Left lung (tissue), 10 donors: Measurements from ENCODE around the gene AAGAB. TPM values are rescaled to one million over a fixed set of nuclear protein-coding genes. Genes with fewer than 3 reads are reported as not detected.

ENCODE experiments used
- ATAC-seq: fragments of 200-7000 bp; cut with Tn5 transposase; one replicate; pipeline ENCODE4 v1.9.1; 2020; ENCODE audit warnings: moderate library complexity
- DNase-seq, 4 donors: peaks; one replicate each; pipeline ENCODE4 v3.0.0-alpha.2; 2013 to 2020
- H3K27ac ChIP-seq, 2 donors: fragments of 200-600 bp; sonication (generic) in 1 of 2; one replicate each; pipeline versions ENCODE4 v1.5.0 to v1.8.0; 2020 to 2021
- H3K27me3 ChIP-seq, 2 donors: fragments of 200-600 bp; sonication (generic) in 1 of 2; one replicate each; pipeline versions ENCODE4 v1.5.0 to v1.8.0; 2020 to 2021
- H3K36me3 ChIP-seq, 2 donors: fragments of 200-600 bp; sonication (generic) in 1 of 2; one replicate each; pipeline versions ENCODE4 v1.5.0 to v1.8.0; 2020 to 2021
- H3K4me1 ChIP-seq, 2 donors: fragments of 200-600 bp; one replicate each; pipeline ENCODE4 v1.8.0; 2021
- H3K4me3 ChIP-seq, 2 donors: fragments of 200-600 bp; sonication (generic) in 1 of 2; one replicate each; pipeline versions ENCODE4 v1.5.0 to v1.8.0; 2020 to 2021; ENCODE audit warnings: mild to moderate bottlenecking in 1 of 2
- H3K9me3 ChIP-seq, 2 donors: fragments of 200-600 bp; sonication (generic) in 1 of 2; one replicate each; pipeline versions ENCODE4 v1.5.0 to v1.8.0; 2020 to 2021
- CTCF ChIP-seq, 2 donors: fragments of 200-600 bp; sonication (generic) in 1 of 2; IDR thresholded peaks; one replicate each; pipeline versions ENCODE4 v1.5.0 to v1.8.0; 2021; ENCODE audit warnings: antibody characterized with exemption in 2 of 2
- intact Hi-C, 2 donors: fragments of 100-400 bp; cut with DNase I; formaldehyde crosslinking; loops; one replicate each; pipeline versions ENCODE4 v1.11.2 to v1.14.2; 2022
- polyA plus RNA-seq, 6 donors: library from polyadenylated mRNA; unstranded; fragments of 120-200 nt; gene quantifications; one replicate each; pipeline ENCODE4 v1.2.1, GENCODE V29; 2013; ENCODE audit not compliant: insufficient read length in 6 of 6
- total RNA-seq, 2 donors: library from RNA; stranded (reverse); fragmentation: NEBNext Ultra II Directional; extraction: Animal tissue kit (Norgen Biotek cat#: 25700); gene quantifications; one replicate each; pipeline ENCODE4 v1.2.1, GENCODE V29; 2021
- donor health status: DM: no; HTN: yes; CAD: no.
- donor health status: DM: no; HTN: no; CAD: no.

Gene AAGAB
- total and polyA plus RNA-seq, 8 donors, result 24.9 to 42.4 (median 29.9) TPM

- no peaks in the 10 kb centered on the region for H3K9me3 ChIP-seq
- TF ChIP-seq CTCF (IDR thresholded peaks at IDR 0.05), result no peak
- no peak overlapping the region for H3K4me3 ChIP-seq
- no peak overlapping the region for H3K27ac ChIP-seq
- intact Hi-C loops, result no loop called here
- no peak for ATAC-seq
- H3K36me3 ChIP-seq, result peaks cover 0 to 32% of the 10 kb centered on the region in 2 donors
- no peaks in the 10 kb centered on the region for H3K27me3 ChIP-seq
- no peak for DNase-seq
- H3K4me1 ChIP-seq, result peaks cover 19 to 38% of the 10 kb centered on the region in 2 donors
Measured at GRCh38 chr15:67172172-67172571, 82.3 kb downstream of the AAGAB start.

- DNase-seq, result no peak
- intact Hi-C loops, result no loop called here
- no peak overlapping the region for H3K4me3 ChIP-seq
- H3K36me3 ChIP-seq, result peaks cover 0 to 39% of the 10 kb centered on the region in 2 donors
- peaks cover 19 to 31% of the 10 kb centered on the region in 2 donors for H3K4me1 ChIP-seq
- H3K27me3 ChIP-seq, result no peaks in the 10 kb centered on the region
- ATAC-seq, result no peak
- no peak overlapping the region for H3K27ac ChIP-seq
- no peak for TF ChIP-seq CTCF (IDR thresholded peaks at IDR 0.05)
- no peaks in the 10 kb centered on the region for H3K9me3 ChIP-seq
Measured at GRCh38 chr15:67171471-67171870, 83.0 kb downstream of the AAGAB start.

- H3K27me3 ChIP-seq, result no peaks in the 10 kb centered on the region
- H3K4me3 ChIP-seq, result no peak overlapping the region
- ATAC-seq (no peak), DNase-seq (no peak)
- H3K36me3 ChIP-seq, result peaks cover 0 to 51% of the 10 kb centered on the region in 2 donors
- intact Hi-C loops, result no loop called here
- no peak overlapping the region for H3K27ac ChIP-seq
- H3K4me1 ChIP-seq, result peaks cover 8 to 19% of the 10 kb centered on the region in 2 donors
- H3K9me3 ChIP-seq, result no peaks in the 10 kb centered on the region
- TF ChIP-seq CTCF (IDR thresholded peaks at IDR 0.05), result no peak
Measured at GRCh38 chr15:67170143-67170925, 84.1 kb downstream of the AAGAB start.

GRCh38 chr15:67168694-67169093, 85.8 kb downstream of the AAGAB start:
- peaks cover 0 to 56% of the 10 kb centered on the region in 2 donors for H3K36me3 ChIP-seq
- ATAC-seq, result no peak
- intact Hi-C loops, result loop anchor here in 1 of 2 donors (10.0 kb wide), 1 partner anchor 104 kb away; the partner anchor contains the start of gene SMAD3

More at GRCh38 chr15:67168694-67169093, 85.8 kb downstream of the AAGAB start:
- H3K27me3 ChIP-seq, result no peaks in the 10 kb centered on the region
- H3K9me3 ChIP-seq, result no peaks in the 10 kb centered on the region
- no peak for TF ChIP-seq CTCF (IDR thresholded peaks at IDR 0.05)
- H3K27ac ChIP-seq, result no peak overlapping the region
- DNase-seq, result no peak
- H3K4me1 ChIP-seq, result peaks cover 11 to 20% of the 10 kb centered on the region in 2 donors
- no peak overlapping the region for H3K4me3 ChIP-seq
